Endothelial cell of umbilical vein (primary cell): ENCODE measurements around the gene MAMSTR.

Experiments used
- MAX ChIP-seq: IDR thresholded peaks from 2 replicates; pipeline ENCODE4 v1.6.1; 2011; ENCODE audit not compliant: insufficient read depth, insufficient read length
- POLR2AphosphoS5 ChIP-seq: IDR thresholded peaks from 2 replicates; pipeline ENCODE4 v1.6.1; 2012; ENCODE audit warnings: low read depth, mild to moderate bottlenecking, control low read depth, low read length, moderate library complexity; ENCODE audit not compliant: insufficient read depth
- TF ChIP-seq, protein P1 (sequence below), 2 donors: IDR thresholded peaks; 1 replicate in 1 of 2; 2 replicates in 1 of 2; pipeline ENCODE4 v1.5.1; 2011; ENCODE audit warnings: low read length in 2 of 2, mild to moderate bottlenecking in 2 of 2, moderate library complexity in 2 of 2, control low read depth in 1 of 2, inconsistent platforms in 1 of 2, low read depth in 1 of 2; ENCODE audit not compliant: insufficient read depth in 1 of 2; ENCODE audit errors: extremely low read depth in 1 of 2

DNA sequence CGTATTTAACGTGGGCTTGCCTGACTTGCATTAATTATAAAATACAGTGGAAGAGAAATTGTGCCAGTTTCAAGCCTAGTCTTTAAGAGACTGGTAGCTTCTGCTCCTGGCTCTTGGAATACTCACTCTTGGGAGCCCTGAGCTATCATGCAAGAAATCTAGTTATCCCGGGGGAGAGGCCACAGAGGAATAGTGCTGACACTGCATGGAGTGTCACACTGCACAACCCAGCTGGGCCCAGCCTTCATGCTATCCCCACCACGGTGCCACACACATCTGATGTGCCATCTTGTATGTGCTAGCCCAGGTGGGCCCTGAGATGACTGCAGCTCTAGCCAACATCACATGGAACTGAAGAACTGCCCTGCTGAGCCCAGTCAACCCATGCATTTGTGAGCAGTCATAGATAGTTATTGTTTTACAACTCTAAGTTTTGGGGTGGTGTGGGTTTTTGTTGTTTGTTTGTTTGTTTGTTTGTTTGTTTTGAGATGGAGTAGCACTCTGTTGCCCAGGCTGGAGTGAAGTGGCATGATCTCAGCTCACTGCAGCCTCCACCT, 8.3 kb downstream of the MAMSTR start:
- TF ChIP-seq MAX (no peak), POLR2AphosphoS5 (no peak)
- TF ChIP-seq, protein P1, sequence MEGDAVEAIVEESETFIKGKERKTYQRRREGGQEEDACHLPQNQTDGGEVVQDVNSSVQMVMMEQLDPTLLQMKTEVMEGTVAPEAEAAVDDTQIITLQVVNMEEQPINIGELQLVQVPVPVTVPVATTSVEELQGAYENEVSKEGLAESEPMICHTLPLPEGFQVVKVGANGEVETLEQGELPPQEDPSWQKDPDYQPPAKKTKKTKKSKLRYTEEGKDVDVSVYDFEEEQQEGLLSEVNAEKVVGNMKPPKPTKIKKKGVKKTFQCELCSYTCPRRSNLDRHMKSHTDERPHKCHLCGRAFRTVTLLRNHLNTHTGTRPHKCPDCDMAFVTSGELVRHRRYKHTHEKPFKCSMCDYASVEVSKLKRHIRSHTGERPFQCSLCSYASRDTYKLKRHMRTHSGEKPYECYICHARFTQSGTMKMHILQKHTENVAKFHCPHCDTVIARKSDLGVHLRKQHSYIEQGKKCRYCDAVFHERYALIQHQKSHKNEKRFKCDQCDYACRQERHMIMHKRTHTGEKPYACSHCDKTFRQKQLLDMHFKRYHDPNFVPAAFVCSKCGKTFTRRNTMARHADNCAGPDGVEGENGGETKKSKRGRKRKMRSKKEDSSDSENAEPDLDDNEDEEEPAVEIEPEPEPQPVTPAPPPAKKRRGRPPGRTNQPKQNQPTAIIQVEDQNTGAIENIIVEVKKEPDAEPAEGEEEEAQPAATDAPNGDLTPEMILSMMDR (IDR thresholded peaks at IDR 0.05; ENCODE audit: extremely low read depth in 1 of 2, insufficient read depth in 1 of 2, low read depth in 1 of 2, low read length in 2 of 2) = no peak
